Esophagus squamous epithelium (tissue), 5 donors: ENCODE data around the gene OR56A1. TPM values are rescaled to one million over a fixed set of nuclear protein-coding genes. Genes with fewer than 3 reads are reported as not detected.
"Not testable (repeated sequence)": the region's sequence is repeated elsewhere in the genome, so short reads cannot be mapped to it uniquely, and the experiment has no call there.

ENCODE experiments used
- DNase-seq: peaks from one replicate; lab custom pipeline; 2025; lab: John Stamatoyannopoulos, UW
- H3K27ac ChIP-seq, 4 donors: fragments of 200-600 bp; sonication (generic); one replicate each; pipeline ENCODE4 v1.5.1; 2016 to 2019; ENCODE audit warnings: mild to moderate bottlenecking in 1 of 4
- H3K27me3 ChIP-seq, 4 donors: fragments of 200-600 bp; sonication (generic); 1 replicate in 3 of 4; 2 replicates in 1 of 4; pipeline versions ENCODE4 v1.5.1 to v1.6.0; 2017 to 2021; ENCODE audit warnings: antibody characterized with exemption in 1 of 4
- H3K36me3 ChIP-seq, 3 donors: fragments of 200-600 bp; sonication (generic); one replicate each; pipeline ENCODE4 v1.5.1; 2016 to 2019
- H3K4me1 ChIP-seq, 3 donors: fragments of 200-600 bp; sonication (generic); one replicate each; pipeline ENCODE4 v1.5.1; 2017 to 2019
- H3K4me3 ChIP-seq, 4 donors: fragments of 200-600 bp; sonication (generic); 1 replicate in 3 of 4; 2 replicates in 1 of 4; pipeline ENCODE4 v1.5.1; 2016 to 2019; ENCODE audit warnings: mild to moderate bottlenecking in 2 of 4, moderate library complexity in 1 of 4
- H3K9me3 ChIP-seq, 3 donors: fragments of 200-600 bp; sonication (generic); one replicate each; pipeline ENCODE4 v1.5.1; 2016 to 2019
- POLR2A ChIP-seq, 4 donors: fragments of 450-650 bp; IDR thresholded peaks; one replicate each; pipeline ENCODE4 v1.6.1; 2017; ENCODE audit warnings: antibody characterized with exemption in 4 of 4, mild to moderate bottlenecking in 4 of 4, moderate library complexity in 3 of 4
- WGBS, 2 donors: methylation state at CpG; one replicate each; pipeline ENCODE4 v1.1.5; 2018; 5-methylcytosine and 5-hydroxymethylcytosine counted together
- intact Hi-C: fragments of 100-400 bp; cut with DNase I; formaldehyde crosslinking; loops from one replicate; pipeline ENCODE4 v1.15.0; 2022
- total RNA-seq, 4 donors: library from RNA; depleted of rRNA; stranded (reverse); fragments of >200 nt; gene quantifications; one replicate each; pipeline ENCODE4 v1.1.0, GENCODE V29; 2016
- TF ChIP-seq, protein P1 (sequence below), 6 experiments: fragments of 450-650 bp in 4 of 6; fragments of 200-600 bp in 2 of 6; sonication (generic) in 2 of 6; IDR thresholded peaks; one replicate each; pipeline ENCODE4 v1.5.1; 2016 to 2019; ENCODE audit warnings: antibody characterized with exemption in 6 of 6, mild to moderate bottlenecking in 4 of 6, moderate library complexity in 4 of 6
- donor health status: DM: yes; HTN: yes; CAD: no.

Gene OR56A1, protein sequence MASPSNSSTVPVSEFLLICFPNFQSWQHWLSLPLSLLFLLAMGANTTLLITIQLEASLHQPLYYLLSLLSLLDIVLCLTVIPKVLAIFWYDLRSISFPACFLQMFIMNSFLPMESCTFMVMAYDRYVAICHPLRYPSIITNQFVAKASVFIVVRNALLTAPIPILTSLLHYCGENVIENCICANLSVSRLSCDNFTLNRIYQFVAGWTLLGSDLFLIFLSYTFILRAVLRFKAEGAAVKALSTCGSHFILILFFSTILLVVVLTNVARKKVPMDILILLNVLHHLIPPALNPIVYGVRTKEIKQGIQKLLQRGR
- not detected for total RNA-seq

DNA sequence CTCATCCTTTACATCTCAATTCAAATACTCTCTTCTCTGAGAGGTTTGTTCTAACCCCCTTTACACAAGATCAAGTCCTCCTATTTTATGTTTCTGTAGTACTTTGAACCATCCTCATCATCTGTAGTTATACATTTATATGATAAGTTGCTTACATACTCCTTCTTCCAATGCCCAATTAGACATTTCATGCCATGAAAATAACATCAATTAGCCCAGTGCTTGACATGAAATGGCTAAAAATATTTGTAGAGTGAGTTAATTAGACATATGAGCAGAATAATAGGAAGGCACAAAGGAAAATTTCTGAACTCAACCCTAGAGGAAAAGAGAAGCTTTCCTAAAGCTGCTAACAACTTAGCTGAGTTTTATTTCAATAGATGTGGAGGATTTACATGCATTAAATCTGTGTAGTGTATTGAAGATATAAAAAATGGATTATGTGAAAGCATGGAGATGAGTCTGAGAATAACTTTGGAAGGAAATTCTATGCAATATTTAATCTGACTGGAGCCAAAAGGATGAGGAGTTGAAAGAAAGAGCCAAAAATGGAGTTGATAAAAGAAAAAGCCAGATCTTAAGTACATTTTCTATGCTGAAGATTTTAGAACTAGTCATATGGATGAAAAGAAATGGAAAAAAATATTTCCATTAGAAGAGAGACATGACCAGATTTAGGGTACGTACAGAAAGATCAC, at the start of gene OR56A1:
TSS of gene OR56A1 (minus strand) at position 51 of the 698 bp plus-strand sequence. CDS start 3,066 bp downstream, outside the sequence.
- TF ChIP-seq POLR2A (IDR thresholded peaks at IDR 0.05): no peak
- TF ChIP-seq, protein P1, sequence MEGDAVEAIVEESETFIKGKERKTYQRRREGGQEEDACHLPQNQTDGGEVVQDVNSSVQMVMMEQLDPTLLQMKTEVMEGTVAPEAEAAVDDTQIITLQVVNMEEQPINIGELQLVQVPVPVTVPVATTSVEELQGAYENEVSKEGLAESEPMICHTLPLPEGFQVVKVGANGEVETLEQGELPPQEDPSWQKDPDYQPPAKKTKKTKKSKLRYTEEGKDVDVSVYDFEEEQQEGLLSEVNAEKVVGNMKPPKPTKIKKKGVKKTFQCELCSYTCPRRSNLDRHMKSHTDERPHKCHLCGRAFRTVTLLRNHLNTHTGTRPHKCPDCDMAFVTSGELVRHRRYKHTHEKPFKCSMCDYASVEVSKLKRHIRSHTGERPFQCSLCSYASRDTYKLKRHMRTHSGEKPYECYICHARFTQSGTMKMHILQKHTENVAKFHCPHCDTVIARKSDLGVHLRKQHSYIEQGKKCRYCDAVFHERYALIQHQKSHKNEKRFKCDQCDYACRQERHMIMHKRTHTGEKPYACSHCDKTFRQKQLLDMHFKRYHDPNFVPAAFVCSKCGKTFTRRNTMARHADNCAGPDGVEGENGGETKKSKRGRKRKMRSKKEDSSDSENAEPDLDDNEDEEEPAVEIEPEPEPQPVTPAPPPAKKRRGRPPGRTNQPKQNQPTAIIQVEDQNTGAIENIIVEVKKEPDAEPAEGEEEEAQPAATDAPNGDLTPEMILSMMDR (IDR thresholded peaks at IDR 0.05): no peak
- no peak within 1 kb of the TSS for H3K4me3 ChIP-seq
- WGBS, 2 donors: 75 to 76% methylated on average over 1 of the region's 1 CpG

DNA sequence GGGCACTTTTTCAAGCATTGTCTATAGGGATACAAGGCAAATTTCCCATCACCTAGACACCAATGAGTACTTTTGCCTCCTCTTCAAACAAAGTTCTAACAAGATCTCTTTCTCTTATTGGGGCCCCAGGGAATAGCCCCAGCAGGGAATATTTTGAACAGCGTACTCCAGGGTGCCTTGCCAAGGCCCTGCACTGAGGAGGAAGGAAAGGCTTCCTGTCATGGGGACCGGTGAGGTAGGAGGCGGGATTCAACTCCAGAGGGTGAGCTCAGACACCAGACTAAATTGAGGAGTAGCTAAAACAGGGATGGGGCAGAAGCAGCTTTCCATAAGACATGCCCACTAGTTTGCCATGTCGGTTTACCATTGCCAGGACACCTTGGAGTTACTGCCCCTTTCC, 48.9 kb upstream of the OR56A1 start:
- Histone ChIP-seq H3K4me1 (no peaks in the 10 kb centered on the region), H3K36me3 (no peaks in the 10 kb centered on the region), H3K27ac (no peak overlapping the region), H3K4me3 (no peak overlapping the region), H3K9me3 (peaks cover 0 to 10% (median 0%) of the 10 kb centered on the region in 3 donors), H3K27me3 (no peaks in the 10 kb centered on the region)
- intact Hi-C loops: no loop called here
- no peak for DNase-seq
- WGBS, 2 donors: 60 to 100% methylated on average over 1 to 4 of the region's 4 CpGs
- TF ChIP-seq POLR2A (IDR thresholded peaks at IDR 0.05): no peak
- TF ChIP-seq, protein P1 (IDR thresholded peaks at IDR 0.05): no peak

More for the DNA sequence above, at the start of gene OR56A1:
- no peaks in the 10 kb centered on the region for H3K4me1 ChIP-seq
- no peak within 1 kb of the TSS for H3K27ac ChIP-seq
- no peaks in the 10 kb centered on the region for H3K36me3 ChIP-seq
- intact Hi-C loops: no loop called here
- no peak for DNase-seq
- H3K27me3 ChIP-seq: no peaks in the 10 kb centered on the region
- no peaks in the 10 kb centered on the region for H3K9me3 ChIP-seq

DNA sequence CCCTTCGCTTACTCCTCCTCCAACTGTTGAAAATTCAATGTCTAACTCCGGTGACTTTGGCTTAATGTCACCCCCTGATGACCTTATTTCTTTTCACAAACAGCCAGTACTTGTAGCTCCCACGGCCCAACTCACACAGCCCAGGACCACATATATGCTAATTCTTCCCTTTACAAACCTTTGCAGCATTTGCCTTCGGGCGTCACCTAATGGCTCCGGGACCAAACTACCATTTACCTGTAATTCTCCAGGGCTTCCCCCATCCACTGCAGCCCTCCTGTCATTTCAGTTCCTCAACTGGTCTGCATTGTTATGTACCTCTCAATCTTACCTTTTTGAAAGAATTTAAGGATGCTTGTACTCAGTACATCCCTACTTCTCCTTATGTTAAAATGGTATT, 47.2 kb upstream of the OR56A1 start:
- peaks cover 0 to 10% (median 0%) of the 10 kb centered on the region in 3 donors for H3K9me3 ChIP-seq
- TF ChIP-seq, protein P1 (IDR thresholded peaks at IDR 0.05): no peak
- no peak for TF ChIP-seq POLR2A (IDR thresholded peaks at IDR 0.05)
- no peak overlapping the region for H3K4me3 ChIP-seq
- H3K4me1 ChIP-seq: no peaks in the 10 kb centered on the region
- intact Hi-C loops: no loop called here
- WGBS, 2 donors: 84 to 87% methylated on average over 6 of the region's 6 CpGs
- H3K36me3 ChIP-seq: no peaks in the 10 kb centered on the region
- no peaks in the 10 kb centered on the region for H3K27me3 ChIP-seq
- no peak overlapping the region for H3K27ac ChIP-seq
- no peak for DNase-seq

DNA sequence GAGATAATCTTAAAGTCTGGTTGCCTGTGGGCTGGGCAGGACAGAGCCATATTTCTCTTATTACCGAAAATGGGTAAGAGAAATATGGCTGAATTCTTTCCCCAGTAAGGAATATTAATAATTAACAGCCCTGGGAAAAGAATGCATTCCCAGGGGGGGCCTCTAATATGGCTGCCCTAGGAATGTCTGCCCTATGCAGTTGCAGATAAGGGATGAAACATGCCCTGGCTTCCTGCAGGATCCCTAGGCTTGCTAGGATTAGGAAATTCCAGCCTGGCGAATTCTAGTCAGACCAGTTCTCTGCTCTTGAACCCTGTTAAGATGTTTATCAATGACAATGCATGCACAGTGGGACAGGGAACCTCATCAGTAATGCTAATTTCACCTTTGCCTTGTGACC, 45.9 kb upstream of the OR56A1 start:
- H3K9me3 ChIP-seq, H3K4me3 ChIP-seq, H3K36me3 ChIP-seq, DNase-seq, H3K27me3 ChIP-seq, H3K27ac ChIP-seq, intact Hi-C loops, H3K4me1 ChIP-seq: not testable (repeated sequence)
- 75 to 77% methylated on average over 2 of the region's 2 CpGs for WGBS, 2 donors

DNA sequence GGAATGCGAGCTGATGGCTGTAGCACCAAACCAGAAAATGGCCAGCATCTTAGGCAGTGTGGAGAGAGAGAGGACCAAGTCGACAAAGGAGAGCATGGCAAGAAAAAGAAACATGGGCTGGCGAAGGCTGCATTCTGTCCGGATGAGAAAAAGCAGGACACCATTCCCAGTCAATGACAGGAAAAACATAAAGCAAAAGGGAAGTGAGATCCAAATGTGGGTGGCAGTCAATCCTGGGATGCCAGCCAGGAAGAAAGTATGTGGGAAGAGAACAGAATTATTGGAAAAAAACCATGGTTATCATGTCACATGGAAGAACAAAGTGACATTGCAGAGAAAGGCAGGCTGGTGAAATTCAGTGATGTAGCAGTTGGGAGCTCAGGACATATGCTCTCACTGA, 36.9 kb upstream of the OR56A1 start:
- H3K9me3 ChIP-seq: no peaks in the 10 kb centered on the region
- H3K27me3 ChIP-seq: no peaks in the 10 kb centered on the region
- H3K4me1 ChIP-seq: no peaks in the 10 kb centered on the region
- H3K4me3 ChIP-seq: no peak overlapping the region
- TF ChIP-seq POLR2A (IDR thresholded peaks at IDR 0.05): no peak
- TF ChIP-seq, protein P1 (IDR thresholded peaks at IDR 0.05): no peak
- DNase-seq: no peak
- H3K27ac ChIP-seq: no peak overlapping the region
- no peaks in the 10 kb centered on the region for H3K36me3 ChIP-seq
- 72 to 73% methylated on average over 4 of the region's 4 CpGs for WGBS, 2 donors
- intact Hi-C loops: no loop called here
